HK-2 (cell line): ENCODE measurements around the gene C1QTNF6.

Source experiments
- DNase-seq: peaks from one replicate; pipeline ENCODE4 v3.0.0-alpha.2; 2018; ENCODE audit not compliant: unreplicated experiment

Gene C1QTNF6

GRCh38 chr22:37141971-37142370, 46.1 kb downstream of the C1QTNF6 start:
- no peak for DNase-seq

- DNase-seq: no peak
These were observed 46.6 kb downstream of the C1QTNF6 start for GRCh38 chr22:37141476-37141875.

- DNase-seq: no peak
These were observed 47.2 kb downstream of the C1QTNF6 start for GRCh38 chr22:37140686-37141323.

- DNase-seq: no peak
These were observed 48.3 kb downstream of the C1QTNF6 start for GRCh38 chr22:37139762-37140161.

- DNase-seq: no peak
These were observed 49.0 kb downstream of the C1QTNF6 start for GRCh38 chr22:37138849-37139561.

GRCh38 chr22:37137903-37138665, 50.0 kb downstream of the C1QTNF6 start:
- DNase-seq: no peak

- no peak for DNase-seq
These were observed 50.9 kb downstream of the C1QTNF6 start for GRCh38 chr22:37137131-37137530.

- no peak for DNase-seq
These were observed 53.0 kb downstream of the C1QTNF6 start for GRCh38 chr22:37135023-37135422.

- DNase-seq: no peak
These were observed 54.6 kb downstream of the C1QTNF6 start for GRCh38 chr22:37133304-37134018.

- no peak for DNase-seq
These were observed 55.3 kb downstream of the C1QTNF6 start for GRCh38 chr22:37132773-37133172.
